ENCODE measurements around the gene ITGBL1.

GRCh38 chr13:101416181-101417042 lies 36.1 kb upstream of the ITGBL1 start, which contains the start of gene NALCN:
- TF ChIP-seq EZH2 (IDR thresholded peaks at IDR 0.05; ENCODE audit: low read length, unreplicated experiment): no peak
- no peak for TF ChIP-seq CTCF (conservative IDR thresholded peaks at IDR 0.05; ENCODE audit: low read depth, low read length)
